HepG2 (cell line): ENCODE data around the gene PRDX2. TPM values are rescaled to one million over a fixed set of nuclear protein-coding genes. Genes with fewer than 3 reads are reported as not detected.
A peak's percentile ranks its signal among the peaks of the same experiment; 100 is the strongest.

Source experiments
- AGO2 ChIP-seq: fragments of 200-400 bp; formaldehyde crosslinking; optimal IDR thresholded peaks from 2 replicates; pipeline ENCODE3; 2017; ENCODE audit warnings: mild to moderate bottlenecking, low read depth, low read length, moderate library complexity
- CBX1 ChIP-seq: IDR thresholded peaks from one replicate; pipeline ENCODE4 v1.6.1; 2016; ENCODE audit warnings: antibody characterized with exemption, low read depth
- GABPA ChIP-seq, 2 experiments: IDR thresholded peaks; 2 replicates each; pipeline ENCODE4 v1.6.1; 2011 to 2016; ENCODE audit warnings: low read depth in 2 of 2, low read length in 1 of 2, missing biosample characterization in 1 of 2, missing genetic modification characterization in 1 of 2
- KMT2B ChIP-seq: IDR thresholded peaks from 2 replicates; pipeline ENCODE4 v1.6.1; 2016; ENCODE audit warnings: missing genetic modification reagents, missing compliant biosample characterization
- NCOR1 ChIP-seq: fragments of 200-600 bp; sonication (generic); IDR thresholded peaks from 2 replicates; pipeline ENCODE4 v1.7.0; 2017; ENCODE audit warnings: antibody characterized with exemption, low read length, borderline replicate concordance
- NFYC ChIP-seq: IDR thresholded peaks from 2 replicates; pipeline ENCODE4 v1.6.1; 2016; ENCODE audit warnings: missing genetic modification reagents, missing compliant biosample characterization
- POLR2AphosphoS5 ChIP-seq: IDR thresholded peaks from 2 replicates; pipeline ENCODE4 v1.6.1; 2012; ENCODE audit warnings: low read depth, low read length
- PPARG ChIP-seq: conservative IDR thresholded peaks from 2 replicates; pipeline ENCODE4 v1.6.1; 2016; ENCODE audit warnings: missing biosample characterization, missing genetic modification reagents
- RBM39 ChIP-seq: fragments of 200-400 bp; formaldehyde crosslinking; IDR thresholded peaks from one replicate; pipeline ENCODE4 v1.6.1; 2018; ENCODE audit warnings: antibody characterized with exemption, mild to moderate bottlenecking, low read depth, low read length; ENCODE audit not compliant: poor library complexity, severe bottlenecking
- RXRA ChIP-seq: sonication (generic); formaldehyde crosslinking; IDR thresholded peaks from 2 replicates; pipeline ENCODE4 v1.5.1; 2020; ENCODE audit warnings: missing genetic modification reagents
- TCF7 ChIP-seq: sonication (generic); IDR thresholded peaks from 2 replicates; pipeline ENCODE4 v1.6.1; 2016; ENCODE audit warnings: antibody characterized with exemption, low read depth
- ZNF33A ChIP-seq: sonication (generic); formaldehyde crosslinking; IDR thresholded peaks from 2 replicates; pipeline ENCODE4 v1.5.1; 2020; ENCODE audit warnings: missing genetic modification reagents, mild to moderate bottlenecking, moderate library complexity, borderline replicate concordance
- ZNF570 ChIP-seq: sonication (generic); formaldehyde crosslinking; IDR thresholded peaks from 2 replicates; pipeline ENCODE4 v1.4.0; 2020; ENCODE audit warnings: mild to moderate bottlenecking, missing genetic modification reagents, borderline replicate concordance
- ZNF720 ChIP-seq: sonication (generic); formaldehyde crosslinking; IDR thresholded peaks from 2 replicates; pipeline ENCODE4 v1.4.0; 2020; ENCODE audit warnings: missing genetic modification reagents
- polyA plus RNA-seq, 8 experiments: library from polyadenylated mRNA; depleted of rRNA in 3 of 8; stranded (reverse) in 7 of 8; unstranded in 1 of 8; fragments of >200 nt; fragmentation: Illumina TruSeq in 4 of 8; extraction: Trizol in 4 of 8; gene quantifications; 2 replicates each; pipeline versions ENCODE4 v1.2.1 to v1.2.3, GENCODE V29; 2011 to 2016; ENCODE audit warnings: low read depth in 4 of 8, missing spikeins in 1 of 8, mixed read lengths in 1 of 8; ENCODE audit not compliant: insufficient read depth in 1 of 8
- total RNA-seq, 5 experiments: library from RNA; depleted of rRNA; stranded (reverse); fragments of >200 nt; fragmentation: Illumina TruSeq; extraction: Trizol; gene quantifications; 2 replicates each; pipeline ENCODE4 v1.2.3, GENCODE V29; 2016; ENCODE audit warnings: low read depth in 1 of 5
- TF ChIP-seq, protein P1 (sequence below): sonication (generic); formaldehyde crosslinking; IDR thresholded peaks from 2 replicates; pipeline ENCODE4 v1.4.0; 2020; ENCODE audit warnings: missing genetic modification reagents
- TF ChIP-seq, protein P2 (sequence below), 2 experiments: fragments of 450-650 bp in 1 of 2; sonication (generic) in 1 of 2; formaldehyde crosslinking; IDR thresholded peaks; 2 replicates each; pipeline versions ENCODE4 v1.5.0 to v1.8.0; 2020 to 2022; ENCODE audit warnings: mild to moderate bottlenecking in 1 of 2, missing genetic modification reagents in 1 of 2
- TF ChIP-seq, protein P3 (sequence below): sonication (generic); formaldehyde crosslinking; IDR thresholded peaks from 2 replicates; pipeline ENCODE4 v1.8.0; 2022; ENCODE audit warnings: mild to moderate bottlenecking, missing genetic modification reagents, moderate library complexity
- TF ChIP-seq, protein P4 (sequence below), 2 experiments: sonication (generic) in 1 of 2; formaldehyde crosslinking in 1 of 2; IDR thresholded peaks; 2 replicates each; pipeline versions ENCODE4 v1.4.0 to v1.6.1; 2016 to 2020; ENCODE audit warnings: borderline replicate concordance in 1 of 2, low read depth in 1 of 2, mild to moderate bottlenecking in 1 of 2, missing genetic modification reagents in 1 of 2
- TF ChIP-seq, protein P5 (sequence below): sonication (generic); IDR thresholded peaks from 2 replicates; pipeline ENCODE4 v1.6.1; 2016; ENCODE audit warnings: low read depth, borderline replicate concordance

The PRDX2 gene
- total and polyA plus RNA-seq, 2 of the 13 experiments (the other 11 are each of a cell fraction or from before 2014, with no cell fraction given), result 218 to 381 TPM

- TF ChIP-seq CBX1 (peak; percentile 19), ZNF570 (CRISPR knock-in tag) (no peak), PPARG (no peak), KMT2B (CRISPR knock-in tag) (no peak; the same call in 1 of the 2 replicates), NCOR1 (no peak), TCF7 (no peak), ZNF720 (CRISPR knock-in tag) (no peak), POLR2AphosphoS5 (peak; percentile 62), GABPA (IDR thresholded peaks at IDR 0.05; ENCODE audit: low read depth, low read length) (no peak), GABPA (CRISPR knock-in tag; IDR thresholded peaks at IDR 0.05; ENCODE audit: low read depth) (no peak), ZNF33A (CRISPR knock-in tag) (no peak), RBM39 (no peak), AGO2 (no peak), RXRA (CRISPR knock-in tag) (no peak), NFYC (CRISPR knock-in tag) (no peak)
- TF ChIP-seq, protein P1, sequence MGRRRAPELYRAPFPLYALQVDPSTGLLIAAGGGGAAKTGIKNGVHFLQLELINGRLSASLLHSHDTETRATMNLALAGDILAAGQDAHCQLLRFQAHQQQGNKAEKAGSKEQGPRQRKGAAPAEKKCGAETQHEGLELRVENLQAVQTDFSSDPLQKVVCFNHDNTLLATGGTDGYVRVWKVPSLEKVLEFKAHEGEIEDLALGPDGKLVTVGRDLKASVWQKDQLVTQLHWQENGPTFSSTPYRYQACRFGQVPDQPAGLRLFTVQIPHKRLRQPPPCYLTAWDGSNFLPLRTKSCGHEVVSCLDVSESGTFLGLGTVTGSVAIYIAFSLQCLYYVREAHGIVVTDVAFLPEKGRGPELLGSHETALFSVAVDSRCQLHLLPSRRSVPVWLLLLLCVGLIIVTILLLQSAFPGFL (CRISPR knock-in tag), result no peak
- TF ChIP-seq, protein P2, sequence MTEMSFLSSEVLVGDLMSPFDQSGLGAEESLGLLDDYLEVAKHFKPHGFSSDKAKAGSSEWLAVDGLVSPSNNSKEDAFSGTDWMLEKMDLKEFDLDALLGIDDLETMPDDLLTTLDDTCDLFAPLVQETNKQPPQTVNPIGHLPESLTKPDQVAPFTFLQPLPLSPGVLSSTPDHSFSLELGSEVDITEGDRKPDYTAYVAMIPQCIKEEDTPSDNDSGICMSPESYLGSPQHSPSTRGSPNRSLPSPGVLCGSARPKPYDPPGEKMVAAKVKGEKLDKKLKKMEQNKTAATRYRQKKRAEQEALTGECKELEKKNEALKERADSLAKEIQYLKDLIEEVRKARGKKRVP (CRISPR knock-in tag; IDR thresholded peaks at IDR 0.05), result 0 out of 4 replicates have a peak, but pooled peaks of 1 of the 2 experiments have one; percentile 42
- TF ChIP-seq, protein P3, sequence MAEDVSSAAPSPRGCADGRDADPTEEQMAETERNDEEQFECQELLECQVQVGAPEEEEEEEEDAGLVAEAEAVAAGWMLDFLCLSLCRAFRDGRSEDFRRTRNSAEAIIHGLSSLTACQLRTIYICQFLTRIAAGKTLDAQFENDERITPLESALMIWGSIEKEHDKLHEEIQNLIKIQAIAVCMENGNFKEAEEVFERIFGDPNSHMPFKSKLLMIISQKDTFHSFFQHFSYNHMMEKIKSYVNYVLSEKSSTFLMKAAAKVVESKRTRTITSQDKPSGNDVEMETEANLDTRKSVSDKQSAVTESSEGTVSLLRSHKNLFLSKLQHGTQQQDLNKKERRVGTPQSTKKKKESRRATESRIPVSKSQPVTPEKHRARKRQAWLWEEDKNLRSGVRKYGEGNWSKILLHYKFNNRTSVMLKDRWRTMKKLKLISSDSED (CRISPR knock-in tag), result 0 out of 2 replicates have a peak, but pooled peaks have one; percentile 34
- TF ChIP-seq, protein P4, sequence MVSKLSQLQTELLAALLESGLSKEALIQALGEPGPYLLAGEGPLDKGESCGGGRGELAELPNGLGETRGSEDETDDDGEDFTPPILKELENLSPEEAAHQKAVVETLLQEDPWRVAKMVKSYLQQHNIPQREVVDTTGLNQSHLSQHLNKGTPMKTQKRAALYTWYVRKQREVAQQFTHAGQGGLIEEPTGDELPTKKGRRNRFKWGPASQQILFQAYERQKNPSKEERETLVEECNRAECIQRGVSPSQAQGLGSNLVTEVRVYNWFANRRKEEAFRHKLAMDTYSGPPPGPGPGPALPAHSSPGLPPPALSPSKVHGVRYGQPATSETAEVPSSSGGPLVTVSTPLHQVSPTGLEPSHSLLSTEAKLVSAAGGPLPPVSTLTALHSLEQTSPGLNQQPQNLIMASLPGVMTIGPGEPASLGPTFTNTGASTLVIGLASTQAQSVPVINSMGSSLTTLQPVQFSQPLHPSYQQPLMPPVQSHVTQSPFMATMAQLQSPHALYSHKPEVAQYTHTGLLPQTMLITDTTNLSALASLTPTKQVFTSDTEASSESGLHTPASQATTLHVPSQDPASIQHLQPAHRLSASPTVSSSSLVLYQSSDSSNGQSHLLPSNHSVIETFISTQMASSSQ (IDR thresholded peaks at IDR 0.05; ENCODE audit: low read depth), result no peak
- TF ChIP-seq, protein P4 (CRISPR knock-in tag; IDR thresholded peaks at IDR 0.05; ENCODE audit: borderline replicate concordance), result peak; percentile 49; the same call in 1 of the 2 replicates
- TF ChIP-seq, protein P5, sequence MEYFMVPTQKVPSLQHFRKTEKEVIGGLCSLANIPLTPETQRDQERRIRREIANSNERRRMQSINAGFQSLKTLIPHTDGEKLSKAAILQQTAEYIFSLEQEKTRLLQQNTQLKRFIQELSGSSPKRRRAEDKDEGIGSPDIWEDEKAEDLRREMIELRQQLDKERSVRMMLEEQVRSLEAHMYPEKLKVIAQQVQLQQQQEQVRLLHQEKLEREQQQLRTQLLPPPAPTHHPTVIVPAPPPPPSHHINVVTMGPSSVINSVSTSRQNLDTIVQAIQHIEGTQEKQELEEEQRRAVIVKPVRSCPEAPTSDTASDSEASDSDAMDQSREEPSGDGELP, result peak; percentile 39; the same call in 1 of the 2 replicates
Measured at GRCh38 chr19:12774588-12775555, 26.7 kb downstream of the PRDX2 start, which contains the start of gene HOOK2 (continued).
